IMR-90 (cell line): Measurements from ENCODE around the gene TBC1D30. TPM values are rescaled to one million over a fixed set of nuclear protein-coding genes. Genes with fewer than 3 reads are reported as not detected.

ENCODE experiments used
- ATAC-seq: fragments of 200-7000 bp; cut with Tn5 transposase; 2 replicates; pipeline ENCODE4 v1.9.1; 2020; ENCODE audit warnings: low read depth, mild to moderate bottlenecking, moderate library complexity
- BruUV-seq: library from RNA; stranded (reverse); fragments of 400-500 nt; replicated peaks from 2 replicates; lab custom pipeline; 2021; lab: Mats Ljungman, UMichigan
- CTCF ChIA-PET: fragments of 300-600 bp; formaldehyde crosslinking; extraction: SDS; loops from one replicate; lab custom pipeline; 2021; ENCODE audit warnings: antibody characterized with exemption; lab: Yijun Ruan, JAX
- POLR2A ChIA-PET: fragments of 300-600 bp; sonication (Branson Sonifier 250); formaldehyde crosslinking; loops from one replicate; lab custom pipeline; 2022; ENCODE audit warnings: antibody characterized with exemption; ENCODE audit not compliant: unreplicated experiment; lab: Charles Lee
- DNase-seq: peaks from one replicate; pipeline ENCODE4 v3.0.0; 2013
- H2AFZ ChIP-seq: replicated peaks from 2 replicates; pipeline ENCODE3; 2013; ENCODE audit warnings: low read length, mild to moderate bottlenecking; ENCODE audit not compliant: poor library complexity
- H2AK5ac ChIP-seq: 2 replicates; pipeline ENCODE4 v1.6.1; 2013; ENCODE audit warnings: low read depth, low read length, inconsistent platforms
- H2AK9ac ChIP-seq: replicated peaks from 2 replicates; pipeline ENCODE3; 2013; ENCODE audit warnings: mild to moderate bottlenecking, low read depth, low read length, moderate library complexity; ENCODE audit not compliant: poor library complexity
- H2BK120ac ChIP-seq: 2 replicates; pipeline ENCODE4 v1.6.1; 2013; ENCODE audit warnings: low read depth, low read length, inconsistent platforms
- H2BK15ac ChIP-seq: 3 replicates; pipeline ENCODE4 v1.6.1; 2013; ENCODE audit warnings: low read depth, low read length, inconsistent platforms
- H2BK20ac ChIP-seq: 2 replicates; pipeline ENCODE4 v1.6.1; 2013; ENCODE audit warnings: low read depth, mild to moderate bottlenecking, inconsistent platforms, low read length, moderate library complexity
- H2BK5ac ChIP-seq: 2 replicates; pipeline ENCODE4 v1.6.1; 2013; ENCODE audit warnings: mild to moderate bottlenecking, low read depth, low read length, inconsistent platforms; ENCODE audit not compliant: poor library complexity, severe bottlenecking
- H3K14ac ChIP-seq: replicated peaks from 2 replicates; pipeline ENCODE4 v1.6.1; 2013; ENCODE audit warnings: low read depth, low read length, inconsistent platforms
- H3K18ac ChIP-seq: 2 replicates; pipeline ENCODE4 v1.6.1; 2013; ENCODE audit warnings: low read depth, low read length, control low read depth
- H3K23ac ChIP-seq: 2 replicates; pipeline ENCODE4 v1.6.1; 2013; ENCODE audit warnings: low read depth, low read length, inconsistent platforms
- H3K27ac ChIP-seq: 2 replicates; pipeline ENCODE4 v1.5.1; 2013; ENCODE audit warnings: mild to moderate bottlenecking, control low read depth, low read length; ENCODE audit not compliant: insufficient read depth
- H3K27me3 ChIP-seq: 2 replicates; pipeline ENCODE4 v1.6.1; 2013; ENCODE audit warnings: low read length; ENCODE audit not compliant: control insufficient read depth, insufficient read depth
- H3K36me3 ChIP-seq: 2 replicates; pipeline ENCODE4 v1.6.1; 2013; ENCODE audit warnings: low read length, mixed read lengths; ENCODE audit not compliant: control insufficient read depth, insufficient read depth
- H3K4ac ChIP-seq: 2 replicates; pipeline ENCODE4 v1.6.1; 2013; ENCODE audit warnings: low read depth, low read length, inconsistent platforms
- H3K4me1 ChIP-seq: 2 replicates; pipeline ENCODE4 v1.6.1; 2013; ENCODE audit warnings: low read length, mixed read lengths; ENCODE audit not compliant: control insufficient read depth, insufficient read depth
- H3K4me2 ChIP-seq: 2 replicates; pipeline ENCODE4 v1.6.1; 2013; ENCODE audit warnings: low read depth, mild to moderate bottlenecking, control low read depth, low read length, moderate library complexity
- H3K4me3 ChIP-seq: 2 replicates; pipeline ENCODE4 v1.5.1; 2013; ENCODE audit warnings: low read depth, mild to moderate bottlenecking, control low read depth, low read length, moderate library complexity; ENCODE audit not compliant: insufficient read depth
- H3K56ac ChIP-seq: 2 replicates; pipeline ENCODE4 v1.6.1; 2013; ENCODE audit warnings: low read length, inconsistent platforms; ENCODE audit not compliant: insufficient read depth; ENCODE audit errors: extremely low read depth
- H3K79me1 ChIP-seq, 2 experiments: 2 replicates each; pipeline ENCODE4 v1.6.1; 2013; ENCODE audit warnings: low read length in 2 of 2, inconsistent platforms in 1 of 2, low read depth in 1 of 2
- H3K9ac ChIP-seq: 2 replicates; pipeline ENCODE4 v1.6.1; 2013; ENCODE audit warnings: low read depth, low read length, control low read depth
- H3K9me1 ChIP-seq: 2 replicates; pipeline ENCODE4 v1.6.1; 2013; ENCODE audit warnings: low read length, inconsistent platforms; ENCODE audit not compliant: insufficient read depth
- H3K9me3 ChIP-seq: 2 replicates; pipeline ENCODE4 v1.6.1; 2013; ENCODE audit warnings: low read length; ENCODE audit not compliant: control insufficient read depth, insufficient read depth
- H4K20me1 ChIP-seq: 2 replicates; pipeline ENCODE4 v1.6.1; 2013; ENCODE audit warnings: low read length, inconsistent platforms; ENCODE audit not compliant: insufficient read depth
- H4K5ac ChIP-seq: 2 replicates; pipeline ENCODE4 v1.6.1; 2013; ENCODE audit warnings: mild to moderate bottlenecking, low read depth, low read length, control low read depth
- H4K8ac ChIP-seq, 2 experiments: 2 replicates each; pipeline ENCODE4 v1.6.1; 2013; ENCODE audit warnings: low read depth in 2 of 2, low read length in 2 of 2, control low read depth in 1 of 2, inconsistent platforms in 1 of 2
- H4K91ac ChIP-seq: 2 replicates; pipeline ENCODE4 v1.6.1; 2013; ENCODE audit warnings: low read depth, low read length, inconsistent platforms; ENCODE audit not compliant: insufficient read depth
- BHLHE40 ChIP-seq: fragments of 150-350 bp; IDR thresholded peaks from 2 replicates; pipeline ENCODE4 v1.6.1; 2016; ENCODE audit warnings: mild to moderate bottlenecking, low read depth, low read length
- CEBPB ChIP-seq: IDR thresholded peaks from 2 replicates; pipeline ENCODE4 v1.6.1; 2012; ENCODE audit warnings: low read depth, low read length, improper control_type of control experiment
- CHD1 ChIP-seq: IDR thresholded peaks from 2 replicates; pipeline ENCODE4 v1.6.1; 2012; ENCODE audit warnings: low read depth, low read length, improper control_type of control experiment
- CTCF ChIP-seq: conservative IDR thresholded peaks from 2 replicates; pipeline ENCODE4 v1.5.1; 2012; ENCODE audit warnings: mild to moderate bottlenecking, low read depth, low read length, improper control_type of control experiment
- ELK1 ChIP-seq: fragments of 150-350 bp; IDR thresholded peaks from 2 replicates; pipeline ENCODE4 v1.6.1; 2016; ENCODE audit warnings: low read depth, mild to moderate bottlenecking, low read length, moderate library complexity, borderline replicate concordance
- FOS ChIP-seq: fragments of 150-350 bp; IDR thresholded peaks from 2 replicates; pipeline ENCODE4 v1.6.1; 2016; ENCODE audit warnings: low read depth, low read length
- MAFK ChIP-seq: IDR thresholded peaks from 2 replicates; pipeline ENCODE4 v1.6.1; 2012; ENCODE audit warnings: low read depth, low read length, improper control_type of control experiment
- MAZ ChIP-seq: IDR thresholded peaks from 2 replicates; pipeline ENCODE4 v1.6.1; 2012; ENCODE audit warnings: low read depth, mild to moderate bottlenecking, low read length, improper control_type of control experiment, moderate library complexity, borderline replicate concordance
- NFE2L2 ChIP-seq: fragments of 150-350 bp; IDR thresholded peaks from 2 replicates; pipeline ENCODE4 v1.6.1; 2016; ENCODE audit warnings: low read depth, mild to moderate bottlenecking, low read length
- POLR2A ChIP-seq: IDR thresholded peaks from 2 replicates; pipeline ENCODE4 v1.6.1; 2012; ENCODE audit warnings: mild to moderate bottlenecking, low read depth, low read length
- RAD21 ChIP-seq: IDR thresholded peaks from 2 replicates; pipeline ENCODE4 v1.6.1; 2012; ENCODE audit warnings: low read length, improper control_type of control experiment
- RCOR1 ChIP-seq: IDR thresholded peaks from 2 replicates; pipeline ENCODE4 v1.6.1; 2012; ENCODE audit warnings: mild to moderate bottlenecking, low read length, improper control_type of control experiment; ENCODE audit not compliant: insufficient replicate concordance
- RFX5 ChIP-seq: IDR thresholded peaks from 2 replicates; pipeline ENCODE4 v1.8.0; 2012; ENCODE audit warnings: low read depth, mild to moderate bottlenecking, low read length, moderate library complexity
- SMC3 ChIP-seq: fragments of 150-350 bp; IDR thresholded peaks from 2 replicates; pipeline ENCODE4 v1.6.1; 2016; ENCODE audit warnings: low read depth, mild to moderate bottlenecking, antibody characterized with exemption, low read length, moderate library complexity
- USF2 ChIP-seq: fragments of 150-350 bp; IDR thresholded peaks from 2 replicates; pipeline ENCODE4 v1.6.1; 2017; ENCODE audit warnings: mild to moderate bottlenecking, antibody characterized with exemption, low read length, low read depth
- WGBS, 2 experiments: methylation state at CpG; one replicate each; pipeline versions ENCODE4 v1.1.5 to v1.1.7; 2013; ENCODE audit warnings: missing lambda C conversion rate in 2 of 2; ENCODE audit not compliant: insufficient read length in 1 of 2; ENCODE audit errors: extremely low coverage in 2 of 2; 5-methylcytosine and 5-hydroxymethylcytosine counted together
- dilution Hi-C: fragments of 300-500 bp; cut with HindIII; formaldehyde crosslinking; loops from one replicate; pipeline ENCODE4 v1.14.3; 2018; ENCODE audit warnings: low sequenced_read_pairs; ENCODE audit not compliant: unreplicated experiment
- in situ Hi-C: fragments of 300-500 bp; cut with MboI; formaldehyde crosslinking; loops from 3 replicates; pipeline ENCODE4 v1.14.3; 2019; ENCODE audit warnings: low sequenced_read_pairs, inconsistent platforms, mixed read lengths
- intact Hi-C: fragments of 100-400 bp; cut with micrococcal nuclease; formaldehyde crosslinking; loops from 2 replicates; pipeline ENCODE4 v1.10.0; 2022
- polyA plus RNA-seq, 3 experiments: library from polyadenylated mRNA; depleted of rRNA; stranded (reverse); fragments of >200 nt; gene quantifications; 2 replicates each; pipeline ENCODE4 v1.2.3, GENCODE V29; 2012; ENCODE audit warnings: low replicate concordance in 1 of 3
- total RNA-seq: library from RNA; depleted of rRNA; stranded (reverse); fragments of >200 nt; gene quantifications from 2 replicates; pipeline ENCODE4 v1.2.3, GENCODE V29; 2012

TBC1D30 gene
- total and polyA plus RNA-seq, 2 of the 4 experiments (the other 2 are of a cell fraction) = 0.18 to 0.24 TPM

- Histone ChIP-seq H2BK15ac (no peak overlapping the region), H4K5ac (no peak overlapping the region), H3K36me3 (no peaks in the 10 kb centered on the region), H2AFZ (no peak overlapping the region), H2AK5ac (no peak overlapping the region), H3K4me1 (no peaks in the 10 kb centered on the region), H4K91ac (no peak overlapping the region), H4K20me1 (no peaks in the 10 kb centered on the region), H3K4ac (no peak overlapping the region), H3K18ac (no peak overlapping the region), H3K79me1 (no peaks in the 10 kb centered on the region), H2BK5ac (no peak overlapping the region), H3K56ac (no peak overlapping the region), H3K9me3 (no peaks in the 10 kb centered on the region), H2BK120ac (no peak overlapping the region), H3K4me3 (no peak overlapping the region), H3K27ac (no peak overlapping the region), H3K14ac (no peak overlapping the region), H3K27me3 (peaks cover 32% of the 10 kb centered on the region), H2AK9ac (no peak overlapping the region), H2BK20ac (no peak overlapping the region), H3K9me1 (no peaks in the 10 kb centered on the region), H3K23ac (no peak overlapping the region), H3K4me2 (no peak overlapping the region), H3K9ac (no peak overlapping the region), H4K8ac (no peak overlapping the region)
- ChIA-PET CTCF (interaction anchor here (0.6 to 1.8 kb wide), 11 partner anchors 10 to 246 kb away, joined by 3 to 14 read pairs (median 4); no protein-coding TSS in a partner anchor), POLR2A (no interaction called here)
- dilution Hi-C loops (no loop called here), in situ Hi-C loops (no loop called here), intact Hi-C loops (loop anchor here (5.0 kb wide), 1 partner anchor 249 kb away; no protein-coding TSS in a partner anchor)
- peak; percentile 92 for DNase-seq
- BruUV-seq = no TSS peak
- peak; percentile 96 for ATAC-seq
- no CpG with 5 or more reads among the region's 5 CpGs for WGBS, 2 experiments
- TF ChIP-seq POLR2A (no peak), CHD1 (no peak), BHLHE40 (no peak), CTCF (peak; percentile 88), ELK1 (no peak), SMC3 (0 out of 2 replicates have a peak, but pooled peaks have one; percentile 24), FOS (peak; percentile 13; the same call in 1 of the 2 replicates), MAZ (no peak), NFE2L2 (peak; percentile 76), USF2 (no peak), RAD21 (peak; percentile 52), MAFK (peak; percentile 7; the same call in 1 of the 2 replicates), CEBPB (0 out of 2 replicates have a peak, but pooled peaks have one; percentile 0), RCOR1 (no peak), RFX5 (no peak)
Measured at GRCh38 chr12:64796205-64796845, 28.1 kb upstream of the TBC1D30 start.
